H1 (cell line): Measurements from ENCODE around the gene NUAK1. TPM values are rescaled to one million over a fixed set of nuclear protein-coding genes. Genes with fewer than 3 reads are reported as not detected.
A peak's percentile ranks its signal among the peaks of the same experiment; 100 is the strongest.

ENCODE experiments used
- CTCF ChIA-PET: fragments of 300-600 bp; sonication (Branson Sonifier 250); formaldehyde crosslinking; loops from one replicate; lab custom pipeline; 2021; ENCODE audit not compliant: partially characterized antibody; lab: Charles Lee
- POLR2A ChIA-PET: fragments of 300-600 bp; sonication (Branson Sonifier 250); formaldehyde crosslinking; loops from one replicate; lab custom pipeline; 2021; ENCODE audit warnings: inconsistent platforms; ENCODE audit not compliant: partially characterized antibody; lab: Charles Lee
- DNase-seq, 2 experiments: peaks; one replicate each; pipeline versions ENCODE4 v3.0.0 to v3.0.0-alpha.2; 2010 to 2022; ENCODE audit warnings: low spot score in 2 of 2, low read depth in 1 of 2, mixed read lengths in 1 of 2
- FAIRE-seq: peaks from 2 replicates; lab custom pipeline; 2011; peaks lifted over from hg19 to GRCh38; lab: Jason Lieb, UNC
- H2AFZ ChIP-seq: 2 replicates; pipeline ENCODE4 v1.8.1; 2012; ENCODE audit warnings: low read length, inconsistent platforms
- H2AK5ac ChIP-seq: 2 replicates; pipeline ENCODE4 v1.6.1; 2013; ENCODE audit warnings: low read depth, low read length
- H2BK120ac ChIP-seq: replicated peaks from 2 replicates; pipeline ENCODE3; 2013; ENCODE audit warnings: low read depth, low read length, inconsistent platforms
- H2BK12ac ChIP-seq: 2 replicates; pipeline ENCODE4 v1.6.1; 2013; ENCODE audit warnings: low read depth, low read length
- H2BK15ac ChIP-seq: 2 replicates; pipeline ENCODE4 v1.6.1; 2013; ENCODE audit warnings: low read length
- H2BK20ac ChIP-seq: 2 replicates; pipeline ENCODE4 v1.6.1; 2013; ENCODE audit warnings: low read length
- H2BK5ac ChIP-seq: 2 replicates; pipeline ENCODE4 v1.6.1; 2013; ENCODE audit warnings: low read depth, low read length
- H3K14ac ChIP-seq: 2 replicates; pipeline ENCODE4 v1.6.1; 2013; ENCODE audit warnings: inconsistent platforms; ENCODE audit not compliant: insufficient read length
- H3K18ac ChIP-seq: 2 replicates; pipeline ENCODE4 v1.6.1; 2013; ENCODE audit warnings: low read length; ENCODE audit errors: extremely low read depth
- H3K23ac ChIP-seq: 2 replicates; pipeline ENCODE4 v1.6.1; 2013; ENCODE audit warnings: inconsistent platforms; ENCODE audit not compliant: insufficient read length
- H3K23me2 ChIP-seq: 2 replicates; pipeline ENCODE4 v1.6.1; 2013; ENCODE audit warnings: low read depth, low read length
- H3K27ac ChIP-seq: 2 replicates; pipeline ENCODE4 v1.6.1; 2011; ENCODE audit warnings: low read depth, low read length, inconsistent platforms
- H3K27me3 ChIP-seq, 4 experiments: replicated peaks in 1 of 4; 1 replicate in 1 of 4; 2 replicates in 3 of 4; pipeline versions ENCODE4 v1.6.1 to v1.8.1; 2011 to 2013; ENCODE audit warnings: low read length in 3 of 4, mild to moderate bottlenecking in 3 of 4, inconsistent platforms in 2 of 4, mixed read lengths in 2 of 4, moderate library complexity in 1 of 4; ENCODE audit not compliant: control insufficient read depth in 3 of 4, insufficient read depth in 3 of 4; ENCODE audit errors: extremely low read depth in 1 of 4
- H3K36me3 ChIP-seq, 4 experiments: 2 replicates each; pipeline versions ENCODE4 v1.6.1 to v1.8.1; 2011 to 2013; ENCODE audit warnings: mild to moderate bottlenecking in 4 of 4, low read length in 3 of 4, moderate library complexity in 2 of 4, control low read depth in 1 of 4, inconsistent platforms in 1 of 4; ENCODE audit not compliant: insufficient read depth in 4 of 4, control insufficient read depth in 2 of 4
- H3K4ac ChIP-seq: replicated peaks from 2 replicates; pipeline ENCODE3; 2013; ENCODE audit warnings: low read length, low read depth, mixed read lengths, inconsistent platforms; ENCODE audit not compliant: insufficient read length
- H3K4me1 ChIP-seq, 4 experiments: replicated peaks in 1 of 4; 1 replicate in 1 of 4; 2 replicates in 3 of 4; pipeline versions ENCODE4 v1.6.1 to v1.8.1; 2011 to 2013; ENCODE audit warnings: low read length in 3 of 4, inconsistent platforms in 2 of 4, mixed read lengths in 1 of 4; ENCODE audit not compliant: insufficient read depth in 4 of 4, control insufficient read depth in 3 of 4
- H3K4me2 ChIP-seq, 2 experiments: 2 replicates each; pipeline versions ENCODE4 v1.6.1 to v1.8.1; 2011 to 2013; ENCODE audit warnings: low read depth in 2 of 2, low read length in 2 of 2, control low read depth in 1 of 2, inconsistent platforms in 1 of 2, mild to moderate bottlenecking in 1 of 2; ENCODE audit not compliant: insufficient read depth in 1 of 2
- H3K4me3 ChIP-seq, 4 experiments: fragments of 200-600, 300-600 bp in 1 of 4; sonication (generic), shearing (Covaris generic), sonication (Bioruptor Twin) in 1 of 4; 2 replicates each; pipeline versions ENCODE4 v1.5.1 to v1.8.1; 2011 to 2016; ENCODE audit warnings: low read length in 4 of 4, low read depth in 3 of 4, control low read depth in 2 of 4, inconsistent platforms in 2 of 4, mild to moderate bottlenecking in 2 of 4, mixed read lengths in 1 of 4, moderate library complexity in 1 of 4; ENCODE audit not compliant: insufficient read depth in 2 of 4; ENCODE audit errors: extremely low read depth in 1 of 4
- H3K56ac ChIP-seq: replicated peaks from 2 replicates; pipeline ENCODE3; 2013; ENCODE audit warnings: low read depth, mild to moderate bottlenecking, mixed read lengths, low read length, inconsistent platforms; ENCODE audit not compliant: insufficient read length
- H3K79me1 ChIP-seq: 2 replicates; pipeline ENCODE4 v1.6.1; 2013; ENCODE audit warnings: low read depth, low read length, control low read depth
- H3K79me2 ChIP-seq, 2 experiments: 2 replicates each; pipeline versions ENCODE4 v1.6.1 to v1.8.1; 2012 to 2013; ENCODE audit warnings: low read length in 2 of 2, mild to moderate bottlenecking in 2 of 2, inconsistent platforms in 1 of 2; ENCODE audit not compliant: insufficient read depth in 2 of 2, control insufficient read depth in 1 of 2
- H3K9ac ChIP-seq, 4 experiments: replicated peaks in 1 of 4; 1 replicate in 1 of 4; 2 replicates in 3 of 4; pipeline versions ENCODE4 v1.6.1 to v1.8.1; 2011 to 2013; ENCODE audit warnings: low read depth in 3 of 4, low read length in 3 of 4, control low read depth in 2 of 4, mild to moderate bottlenecking in 2 of 4, moderate library complexity in 2 of 4, inconsistent platforms in 1 of 4; ENCODE audit errors: extremely low read depth in 1 of 4
- H3K9me3 ChIP-seq, 2 experiments: 2 replicates each; pipeline versions ENCODE4 v1.6.1 to v1.8.1; 2012 to 2013; ENCODE audit warnings: mild to moderate bottlenecking in 2 of 2, moderate library complexity in 2 of 2, control low read depth in 1 of 2, inconsistent platforms in 1 of 2, low read depth in 1 of 2, low read length in 1 of 2, mixed read lengths in 1 of 2; ENCODE audit not compliant: insufficient read depth in 2 of 2
- H4K20me1 ChIP-seq, 2 experiments: replicated peaks in 1 of 2; 2 replicates each; pipeline versions ENCODE3 to v1.8.1; 2011 to 2013; ENCODE audit warnings: inconsistent platforms in 2 of 2, low read length in 2 of 2, mild to moderate bottlenecking in 1 of 2; ENCODE audit not compliant: insufficient read depth in 2 of 2, control insufficient read depth in 1 of 2
- H4K5ac ChIP-seq: 2 replicates; pipeline ENCODE4 v1.6.1; 2013; ENCODE audit warnings: low read length, low read depth, mixed read lengths, inconsistent platforms; ENCODE audit not compliant: insufficient read length
- H4K8ac ChIP-seq: 2 replicates; pipeline ENCODE4 v1.8.0; 2013; ENCODE audit warnings: mild to moderate bottlenecking, moderate library complexity, low read length, inconsistent platforms; ENCODE audit not compliant: insufficient read depth; ENCODE audit errors: extremely low read depth
- H4K91ac ChIP-seq: replicated peaks from 2 replicates; pipeline ENCODE3; 2013; ENCODE audit warnings: low read length, mixed read lengths, inconsistent platforms; ENCODE audit not compliant: insufficient read length
- BACH1 ChIP-seq: IDR thresholded peaks from 2 replicates; pipeline ENCODE4 v1.6.1; 2012; ENCODE audit warnings: low read length, improper control_type of control experiment
- CBX8 ChIP-seq: fragments of 300-800, 300-1000 bp; sonication (generic); IDR thresholded peaks from 2 replicates; pipeline ENCODE4 v1.7.1; 2016; ENCODE audit warnings: low read depth, low read length, borderline replicate concordance
- CEBPB ChIP-seq: IDR thresholded peaks from 2 replicates; pipeline ENCODE4 v1.6.1; 2012; ENCODE audit warnings: low read depth, low read length
- CTBP2 ChIP-seq: IDR thresholded peaks from 2 replicates; pipeline ENCODE4 v1.7.0; 2011; ENCODE audit warnings: borderline replicate concordance, mild to moderate bottlenecking, moderate library complexity, mixed read lengths, low read length; ENCODE audit not compliant: insufficient read depth, insufficient read length
- EZH2 ChIP-seq: fragments of 200-600 bp; sonication (generic); IDR thresholded peaks from 2 replicates; pipeline ENCODE4 v1.7.1; 2012; ENCODE audit warnings: low read depth, mild to moderate bottlenecking, moderate library complexity, low read length, inconsistent platforms; ENCODE audit not compliant: severe bottlenecking
- KDM1A ChIP-seq: fragments of 200-600, 300-600 bp; sonication (generic); IDR thresholded peaks from 2 replicates; pipeline ENCODE4 v1.7.1; 2016; ENCODE audit warnings: mild to moderate bottlenecking, low read length, borderline replicate concordance
- KDM4A ChIP-seq: IDR thresholded peaks from one replicate; pipeline ENCODE4 v1.7.1; 2012; ENCODE audit warnings: low read depth, mild to moderate bottlenecking, moderate library complexity, low read length, inconsistent platforms; ENCODE audit not compliant: severe bottlenecking
- MAX ChIP-seq: IDR thresholded peaks from 2 replicates; pipeline ENCODE4 v1.6.1; 2012; ENCODE audit warnings: inconsistent platforms
- NRF1 ChIP-seq: IDR thresholded peaks from 2 replicates; pipeline ENCODE4 v1.6.1; 2011; ENCODE audit warnings: mild to moderate bottlenecking, low read depth, low read length, improper control_type of control experiment
- SIN3A ChIP-seq, 2 experiments: IDR thresholded peaks in 1 of 2; conservative IDR thresholded peaks in 1 of 2; 2 replicates each; pipeline ENCODE4 v1.6.1; 2011 to 2012; ENCODE audit warnings: low read length in 2 of 2, improper control_type of control experiment in 1 of 2, low read depth in 1 of 2, mild to moderate bottlenecking in 1 of 2
- TEAD4 ChIP-seq: IDR thresholded peaks from 2 replicates; pipeline ENCODE4 v1.6.1; 2012; ENCODE audit warnings: low read depth, low read length, inconsistent platforms, mixed read lengths
- USF2 ChIP-seq: IDR thresholded peaks from 2 replicates; pipeline ENCODE4 v1.6.1; 2011; ENCODE audit warnings: low read length, improper control_type of control experiment
- YY1 ChIP-seq: IDR thresholded peaks from 2 replicates; pipeline ENCODE4 v1.6.1; 2011; ENCODE audit warnings: low read depth, mild to moderate bottlenecking, low read length
- WGBS, 2 experiments: shearing (Covaris generic) in 1 of 2; methylation state at CpG; one replicate each; pipeline versions ENCODE4 v1.1.6 to v1.1.7; 2013 to 2015; ENCODE audit warnings: low lambda C conversion rate in 2 of 2, mixed read lengths in 2 of 2, inconsistent platforms in 1 of 2, low coverage in 1 of 2, missing lambda C conversion rate in 1 of 2; ENCODE audit not compliant: insufficient replicate concordance in 2 of 2, insufficient coverage in 1 of 2, insufficient read length in 1 of 2; ENCODE audit errors: extremely low coverage in 1 of 2, missing lambda C conversion rate in 1 of 2; 5-methylcytosine and 5-hydroxymethylcytosine counted together
- polyA plus RNA-seq, 7 experiments: library from polyadenylated mRNA; depleted of rRNA in 3 of 7; stranded (reverse) in 5 of 7; unstranded in 2 of 7; fragments of >200 nt in 5 of 7; fragments of 200-250 nt in 2 of 7; gene quantifications; 1 replicate in 5 of 7; 2 replicates in 1 of 7; 4 replicates in 1 of 7; pipeline versions ENCODE4 v1.2.1 to v1.2.3, GENCODE V29; 2011 to 2013; ENCODE audit warnings: missing spikeins in 2 of 7, mixed read lengths in 2 of 7
- total RNA-seq: library from RNA; stranded (reverse); fragmentation: NEBNext Ultra II Directional; extraction: Animal tissue kit (Norgen Biotek cat#: 25700); gene quantifications from 2 replicates; pipeline ENCODE4 v1.2.1, GENCODE V29; 2021

NUAK1 gene
- total and polyA plus RNA-seq, 2 of the 8 experiments (the other 6 are each of a cell fraction or from before 2014, with no cell fraction given): 6.7 to 18.2 TPM

GRCh38 chr12:106086696-106087095 lies 52.1 kb downstream of the NUAK1 start:
- Histone ChIP-seq H3K36me3 (peaks cover 1 to 16% (median 8%) of the 10 kb centered on the region in 4 experiments; a peak in 4 of 8 replicates), H3K4ac (no peak overlapping the region), H2BK15ac (peak overlapping the region; percentile 77), H3K23me2 (no peaks in the 10 kb centered on the region), H4K5ac (no peak overlapping the region), H3K56ac (no peak overlapping the region), H2AFZ (no peak overlapping the region), H2BK12ac (no peak overlapping the region), H3K79me2 (peaks cover 0 to 3% of the 10 kb centered on the region in 2 experiments; a peak in 1 of 4 replicates), H3K9ac (no peak overlapping the region), H3K79me1 (no peaks in the 10 kb centered on the region), H3K14ac (no peak overlapping the region), H3K4me3 (no peak overlapping the region), H3K27ac (no peak overlapping the region), H4K91ac (no peak overlapping the region), H2AK5ac (no peak overlapping the region), H3K18ac (no peak overlapping the region), H3K23ac (no peak overlapping the region), H3K9me3 (no peaks in the 10 kb centered on the region), H2BK5ac (no peak overlapping the region), H3K4me2 (no peak overlapping the region), H4K8ac (no peak overlapping the region), H2BK120ac (no peak overlapping the region), H3K4me1 (peaks cover 5 to 13% (median 8%) of the 10 kb centered on the region in 4 experiments), H3K27me3 (no peaks in the 10 kb centered on the region), H4K20me1 (no peaks in the 10 kb centered on the region), H2BK20ac (no peak overlapping the region)
- ChIA-PET CTCF (no interaction called here), POLR2A (interaction anchor here (1.3 kb wide), 2 partner anchors 8 to 46 kb away, joined by 3 to 4 read pairs; no protein-coding TSS in a partner anchor)
- WGBS, 2 experiments: 92% methylated on average over 19 of the region's 19 CpGs; no CpG with 5 or more reads in 1 of the 2 experiments
- FAIRE-seq: no peak
- no peak for DNase-seq
- TF ChIP-seq CTBP2 (no peak), USF2 (no peak), SIN3A (conservative IDR thresholded peaks at IDR 0.05 in 1 of 2, IDR thresholded peaks at IDR 0.05 in 1 of 2; ENCODE audit: low read depth in 1 of 2, low read length in 2 of 2) (no peak), TEAD4 (no peak), CBX8 (no peak), CEBPB (no peak), BACH1 (no peak), EZH2 (no peak), NRF1 (no peak), KDM4A (no peak), KDM1A (no peak), YY1 (no peak), MAX (no peak)
